H1 (cell line): ENCODE data around the gene RAB1B. TPM values are rescaled to one million over a fixed set of nuclear protein-coding genes. Genes with fewer than 3 reads are reported as not detected.
A peak's percentile ranks its signal among the peaks of the same experiment; 100 is the strongest.

Experiments
- CTCF ChIA-PET: fragments of 300-600 bp; sonication (Branson Sonifier 250); formaldehyde crosslinking; loops from one replicate; lab custom pipeline; 2021; ENCODE audit not compliant: partially characterized antibody; lab: Charles Lee
- POLR2A ChIA-PET: fragments of 300-600 bp; sonication (Branson Sonifier 250); formaldehyde crosslinking; loops from one replicate; lab custom pipeline; 2021; ENCODE audit warnings: inconsistent platforms; ENCODE audit not compliant: partially characterized antibody; lab: Charles Lee
- DNase-seq, 2 experiments: peaks; one replicate each; pipeline versions ENCODE4 v3.0.0 to v3.0.0-alpha.2; 2010 to 2022; ENCODE audit warnings: low spot score in 2 of 2, low read depth in 1 of 2, mixed read lengths in 1 of 2
- FAIRE-seq: peaks from 2 replicates; lab custom pipeline; 2011; peaks lifted over from hg19 to GRCh38; lab: Jason Lieb, UNC
- H2AFZ ChIP-seq: 2 replicates; pipeline ENCODE4 v1.8.1; 2012; ENCODE audit warnings: low read length, inconsistent platforms
- H2AK5ac ChIP-seq: 2 replicates; pipeline ENCODE4 v1.6.1; 2013; ENCODE audit warnings: low read depth, low read length
- H2BK120ac ChIP-seq: replicated peaks from 2 replicates; pipeline ENCODE3; 2013; ENCODE audit warnings: low read depth, low read length, inconsistent platforms
- H2BK12ac ChIP-seq: 2 replicates; pipeline ENCODE4 v1.6.1; 2013; ENCODE audit warnings: low read depth, low read length
- H2BK15ac ChIP-seq: 2 replicates; pipeline ENCODE4 v1.6.1; 2013; ENCODE audit warnings: low read length
- H2BK20ac ChIP-seq: 2 replicates; pipeline ENCODE4 v1.6.1; 2013; ENCODE audit warnings: low read length
- H2BK5ac ChIP-seq: 2 replicates; pipeline ENCODE4 v1.6.1; 2013; ENCODE audit warnings: low read depth, low read length
- H3K14ac ChIP-seq: 2 replicates; pipeline ENCODE4 v1.6.1; 2013; ENCODE audit warnings: inconsistent platforms; ENCODE audit not compliant: insufficient read length
- H3K18ac ChIP-seq: 2 replicates; pipeline ENCODE4 v1.6.1; 2013; ENCODE audit warnings: low read length; ENCODE audit errors: extremely low read depth
- H3K23ac ChIP-seq: 2 replicates; pipeline ENCODE4 v1.6.1; 2013; ENCODE audit warnings: inconsistent platforms; ENCODE audit not compliant: insufficient read length
- H3K23me2 ChIP-seq: 2 replicates; pipeline ENCODE4 v1.6.1; 2013; ENCODE audit warnings: low read depth, low read length
- H3K27ac ChIP-seq: 2 replicates; pipeline ENCODE4 v1.6.1; 2011; ENCODE audit warnings: low read depth, low read length, inconsistent platforms
- H3K27me3 ChIP-seq, 4 experiments: replicated peaks in 1 of 4; 1 replicate in 1 of 4; 2 replicates in 3 of 4; pipeline versions ENCODE4 v1.6.1 to v1.8.1; 2011 to 2013; ENCODE audit warnings: low read length in 3 of 4, mild to moderate bottlenecking in 3 of 4, inconsistent platforms in 2 of 4, mixed read lengths in 2 of 4, moderate library complexity in 1 of 4; ENCODE audit not compliant: control insufficient read depth in 3 of 4, insufficient read depth in 3 of 4; ENCODE audit errors: extremely low read depth in 1 of 4
- H3K36me3 ChIP-seq, 4 experiments: 2 replicates each; pipeline versions ENCODE4 v1.6.1 to v1.8.1; 2011 to 2013; ENCODE audit warnings: mild to moderate bottlenecking in 4 of 4, low read length in 3 of 4, moderate library complexity in 2 of 4, control low read depth in 1 of 4, inconsistent platforms in 1 of 4; ENCODE audit not compliant: insufficient read depth in 4 of 4, control insufficient read depth in 2 of 4
- H3K4ac ChIP-seq: replicated peaks from 2 replicates; pipeline ENCODE3; 2013; ENCODE audit warnings: low read length, low read depth, mixed read lengths, inconsistent platforms; ENCODE audit not compliant: insufficient read length
- H3K4me1 ChIP-seq, 4 experiments: replicated peaks in 1 of 4; 1 replicate in 1 of 4; 2 replicates in 3 of 4; pipeline versions ENCODE4 v1.6.1 to v1.8.1; 2011 to 2013; ENCODE audit warnings: low read length in 3 of 4, inconsistent platforms in 2 of 4, mixed read lengths in 1 of 4; ENCODE audit not compliant: insufficient read depth in 4 of 4, control insufficient read depth in 3 of 4
- H3K4me2 ChIP-seq, 2 experiments: 2 replicates each; pipeline versions ENCODE4 v1.6.1 to v1.8.1; 2011 to 2013; ENCODE audit warnings: low read depth in 2 of 2, low read length in 2 of 2, control low read depth in 1 of 2, inconsistent platforms in 1 of 2, mild to moderate bottlenecking in 1 of 2; ENCODE audit not compliant: insufficient read depth in 1 of 2
- H3K4me3 ChIP-seq, 4 experiments: fragments of 200-600, 300-600 bp in 1 of 4; sonication (generic), shearing (Covaris generic), sonication (Bioruptor Twin) in 1 of 4; 2 replicates each; pipeline versions ENCODE4 v1.5.1 to v1.8.1; 2011 to 2016; ENCODE audit warnings: low read length in 4 of 4, low read depth in 3 of 4, control low read depth in 2 of 4, inconsistent platforms in 2 of 4, mild to moderate bottlenecking in 2 of 4, mixed read lengths in 1 of 4, moderate library complexity in 1 of 4; ENCODE audit not compliant: insufficient read depth in 2 of 4; ENCODE audit errors: extremely low read depth in 1 of 4
- H3K56ac ChIP-seq: replicated peaks from 2 replicates; pipeline ENCODE3; 2013; ENCODE audit warnings: low read depth, mild to moderate bottlenecking, mixed read lengths, low read length, inconsistent platforms; ENCODE audit not compliant: insufficient read length
- H3K79me1 ChIP-seq: 2 replicates; pipeline ENCODE4 v1.6.1; 2013; ENCODE audit warnings: low read depth, low read length, control low read depth
- H3K79me2 ChIP-seq, 2 experiments: 2 replicates each; pipeline versions ENCODE4 v1.6.1 to v1.8.1; 2012 to 2013; ENCODE audit warnings: low read length in 2 of 2, mild to moderate bottlenecking in 2 of 2, inconsistent platforms in 1 of 2; ENCODE audit not compliant: insufficient read depth in 2 of 2, control insufficient read depth in 1 of 2
- H3K9ac ChIP-seq, 4 experiments: replicated peaks in 1 of 4; 1 replicate in 1 of 4; 2 replicates in 3 of 4; pipeline versions ENCODE4 v1.6.1 to v1.8.1; 2011 to 2013; ENCODE audit warnings: low read depth in 3 of 4, low read length in 3 of 4, control low read depth in 2 of 4, mild to moderate bottlenecking in 2 of 4, moderate library complexity in 2 of 4, inconsistent platforms in 1 of 4; ENCODE audit errors: extremely low read depth in 1 of 4
- H3K9me3 ChIP-seq, 2 experiments: 2 replicates each; pipeline versions ENCODE4 v1.6.1 to v1.8.1; 2012 to 2013; ENCODE audit warnings: mild to moderate bottlenecking in 2 of 2, moderate library complexity in 2 of 2, control low read depth in 1 of 2, inconsistent platforms in 1 of 2, low read depth in 1 of 2, low read length in 1 of 2, mixed read lengths in 1 of 2; ENCODE audit not compliant: insufficient read depth in 2 of 2
- H4K20me1 ChIP-seq, 2 experiments: replicated peaks in 1 of 2; 2 replicates each; pipeline versions ENCODE3 to v1.8.1; 2011 to 2013; ENCODE audit warnings: inconsistent platforms in 2 of 2, low read length in 2 of 2, mild to moderate bottlenecking in 1 of 2; ENCODE audit not compliant: insufficient read depth in 2 of 2, control insufficient read depth in 1 of 2
- H4K5ac ChIP-seq: 2 replicates; pipeline ENCODE4 v1.6.1; 2013; ENCODE audit warnings: low read length, low read depth, mixed read lengths, inconsistent platforms; ENCODE audit not compliant: insufficient read length
- H4K8ac ChIP-seq: 2 replicates; pipeline ENCODE4 v1.8.0; 2013; ENCODE audit warnings: mild to moderate bottlenecking, moderate library complexity, low read length, inconsistent platforms; ENCODE audit not compliant: insufficient read depth; ENCODE audit errors: extremely low read depth
- H4K91ac ChIP-seq: replicated peaks from 2 replicates; pipeline ENCODE3; 2013; ENCODE audit warnings: low read length, mixed read lengths, inconsistent platforms; ENCODE audit not compliant: insufficient read length
- GTF2F1 ChIP-seq: IDR thresholded peaks from 2 replicates; pipeline ENCODE4 v1.6.1; 2012; ENCODE audit warnings: low read depth, low read length, improper control_type of control experiment, borderline replicate concordance
- MAX ChIP-seq: IDR thresholded peaks from 2 replicates; pipeline ENCODE4 v1.6.1; 2012; ENCODE audit warnings: inconsistent platforms
- NRF1 ChIP-seq: IDR thresholded peaks from 2 replicates; pipeline ENCODE4 v1.6.1; 2011; ENCODE audit warnings: mild to moderate bottlenecking, low read depth, low read length, improper control_type of control experiment
- POU5F1 ChIP-seq: IDR thresholded peaks from 2 replicates; pipeline ENCODE4 v1.6.1; 2011; ENCODE audit warnings: low read depth, mild to moderate bottlenecking, low read length, moderate library complexity
- RFX5 ChIP-seq: IDR thresholded peaks from 2 replicates; pipeline ENCODE4 v1.6.1; 2011; ENCODE audit warnings: low read depth, low read length, improper control_type of control experiment, borderline replicate concordance
- SIN3A ChIP-seq, 2 experiments: IDR thresholded peaks in 1 of 2; conservative IDR thresholded peaks in 1 of 2; 2 replicates each; pipeline ENCODE4 v1.6.1; 2011 to 2012; ENCODE audit warnings: low read length in 2 of 2, improper control_type of control experiment in 1 of 2, low read depth in 1 of 2, mild to moderate bottlenecking in 1 of 2
- SP4 ChIP-seq: IDR thresholded peaks from 2 replicates; pipeline ENCODE4 v1.6.1; 2012; ENCODE audit warnings: low read length, inconsistent platforms
- SRF ChIP-seq: IDR thresholded peaks from 2 replicates; pipeline ENCODE4 v1.6.1; 2011; ENCODE audit warnings: mild to moderate bottlenecking, low read depth, low read length, moderate library complexity
- SUZ12 ChIP-seq: fragments of 200-600 bp; sonication (generic); IDR thresholded peaks from 2 replicates; pipeline ENCODE4 v1.6.1; 2012; ENCODE audit warnings: mild to moderate bottlenecking, inconsistent platforms, low read length, moderate library complexity, mixed read lengths
- TAF7 ChIP-seq: optimal IDR thresholded peaks from 2 replicates; pipeline ENCODE3; 2011; ENCODE audit warnings: low read depth, mild to moderate bottlenecking, inconsistent platforms, low read length, moderate library complexity, borderline replicate concordance
- WGBS, 2 experiments: shearing (Covaris generic) in 1 of 2; methylation state at CpG; one replicate each; pipeline versions ENCODE4 v1.1.6 to v1.1.7; 2013 to 2015; ENCODE audit warnings: low lambda C conversion rate in 2 of 2, mixed read lengths in 2 of 2, inconsistent platforms in 1 of 2, low coverage in 1 of 2, missing lambda C conversion rate in 1 of 2; ENCODE audit not compliant: insufficient replicate concordance in 2 of 2, insufficient coverage in 1 of 2, insufficient read length in 1 of 2; ENCODE audit errors: extremely low coverage in 1 of 2, missing lambda C conversion rate in 1 of 2; 5-methylcytosine and 5-hydroxymethylcytosine counted together
- polyA plus RNA-seq, 7 experiments: library from polyadenylated mRNA; depleted of rRNA in 3 of 7; stranded (reverse) in 5 of 7; unstranded in 2 of 7; fragments of >200 nt in 5 of 7; fragments of 200-250 nt in 2 of 7; gene quantifications; 1 replicate in 5 of 7; 2 replicates in 1 of 7; 4 replicates in 1 of 7; pipeline versions ENCODE4 v1.2.1 to v1.2.3, GENCODE V29; 2011 to 2013; ENCODE audit warnings: missing spikeins in 2 of 7, mixed read lengths in 2 of 7
- total RNA-seq: library from RNA; stranded (reverse); fragmentation: NEBNext Ultra II Directional; extraction: Animal tissue kit (Norgen Biotek cat#: 25700); gene quantifications from 2 replicates; pipeline ENCODE4 v1.2.1, GENCODE V29; 2021

Gene RAB1B
- total and polyA plus RNA-seq, 2 of the 8 experiments (the other 6 are each of a cell fraction or from before 2014, with no cell fraction given), result 100 to 217 TPM

GRCh38 chr11:66222358-66223149, 45.9 kb upstream of the RAB1B start:
- Histone ChIP-seq H3K79me2 (no peaks in the 10 kb centered on the region), H3K27me3 (no peaks in the 10 kb centered on the region), H3K36me3 (no peaks in the 10 kb centered on the region; a peak in 1 of 8 replicates), H2BK20ac (no peak overlapping the region), H3K4me3 (no peak overlapping the region), H3K4me1 (peaks cover 0 to 2% (median 0%) of the 10 kb centered on the region in 4 experiments; a peak in 1 of 7 replicates), H3K79me1 (no peaks in the 10 kb centered on the region), H2BK120ac (no peak overlapping the region), H2AFZ (peak overlapping the region; percentile 72; the same call in 1 of the 2 replicates), H4K5ac (no peak overlapping the region), H2AK5ac (no peak overlapping the region), H3K23ac (no peak overlapping the region), H3K9ac (no peak overlapping the region; a peak in 1 of 7 replicates), H3K14ac (no peak overlapping the region), H3K9me3 (no peaks in the 10 kb centered on the region), H2BK12ac (no peak overlapping the region), H3K27ac (0 out of 2 replicates have a peak overlapping the region, but pooled peaks have one; percentile 47), H3K56ac (no peak overlapping the region), H4K20me1 (peaks cover 1% of the 10 kb centered on the region in 2 experiments), H3K4me2 (0 out of 4 replicates have a peak overlapping the region, but pooled peaks of 1 of the 2 experiments have one; percentile 22), H3K18ac (no peak overlapping the region), H2BK5ac (0 out of 2 replicates have a peak overlapping the region, but pooled peaks have one; percentile 26), H3K4ac (no peak overlapping the region), H3K23me2 (no peaks in the 10 kb centered on the region), H2BK15ac (no peak overlapping the region), H4K8ac (no peak overlapping the region), H4K91ac (no peak overlapping the region)
- DNase-seq (peak; percentile 93 to 95), FAIRE-seq (peak; percentile 95)
- CTCF ChIA-PET, result interaction anchor here (0.6 to 10.1 kb wide), 42 partner anchors 9 to 1391 kb away, joined by 3 to 123 read pairs (median 4); partner anchors contain the start of genes AP5B1 and YIF1A
- POLR2A ChIA-PET, result interaction anchor here (0.6 to 2.3 kb wide), 7 partner anchors 16 to 151 kb away, joined by 3 to 10 read pairs (median 3); no protein-coding TSS in a partner anchor
- 44% methylated on average over 21 of the region's 21 CpGs; no CpG with 5 or more reads in 1 of the 2 experiments for WGBS, 2 experiments
- TF ChIP-seq RFX5 (no peak), SUZ12 (no peak), SRF (no peak), TAF7 (no peak), GTF2F1 (peak; percentile 81; the same call in 1 of the 2 replicates), POU5F1 (no peak), NRF1 (no peak), SP4 (peak; percentile 85; the same call in 1 of the 2 replicates), MAX (peak; percentile 58), SIN3A (conservative IDR thresholded peaks at IDR 0.05 in 1 of 2, IDR thresholded peaks at IDR 0.05 in 1 of 2; ENCODE audit: low read depth in 1 of 2, low read length in 2 of 2) (peak in 1 of 2 experiments; percentile 91; a peak in 2 of 4 replicates)
